SU-DHL-6 (cell line): Measurements from ENCODE around the gene MED29.

Experiments used
- EZH2phosphoT487 ChIP-seq: fragments of 200-600 bp; sonication (generic), shearing (Covaris generic); conservative IDR thresholded peaks from 2 replicates; pipeline ENCODE4 v1.6.1; 2018; ENCODE audit warnings: mild to moderate bottlenecking, antibody characterized with exemption, low read length, moderate library complexity, mixed read lengths
- TF ChIP-seq, protein P1 (sequence below): fragments of 200-600 bp; sonication (generic); IDR thresholded peaks from one replicate; pipeline ENCODE4 v1.5.1; 2017; ENCODE audit warnings: antibody characterized with exemption, mild to moderate bottlenecking, low read length, moderate library complexity; ENCODE audit not compliant: insufficient read depth, poor library complexity, severe bottlenecking

GRCh38 chr19:39351537-39352064 is 39.6 kb upstream of the MED29 start:
- TF ChIP-seq, protein P1, sequence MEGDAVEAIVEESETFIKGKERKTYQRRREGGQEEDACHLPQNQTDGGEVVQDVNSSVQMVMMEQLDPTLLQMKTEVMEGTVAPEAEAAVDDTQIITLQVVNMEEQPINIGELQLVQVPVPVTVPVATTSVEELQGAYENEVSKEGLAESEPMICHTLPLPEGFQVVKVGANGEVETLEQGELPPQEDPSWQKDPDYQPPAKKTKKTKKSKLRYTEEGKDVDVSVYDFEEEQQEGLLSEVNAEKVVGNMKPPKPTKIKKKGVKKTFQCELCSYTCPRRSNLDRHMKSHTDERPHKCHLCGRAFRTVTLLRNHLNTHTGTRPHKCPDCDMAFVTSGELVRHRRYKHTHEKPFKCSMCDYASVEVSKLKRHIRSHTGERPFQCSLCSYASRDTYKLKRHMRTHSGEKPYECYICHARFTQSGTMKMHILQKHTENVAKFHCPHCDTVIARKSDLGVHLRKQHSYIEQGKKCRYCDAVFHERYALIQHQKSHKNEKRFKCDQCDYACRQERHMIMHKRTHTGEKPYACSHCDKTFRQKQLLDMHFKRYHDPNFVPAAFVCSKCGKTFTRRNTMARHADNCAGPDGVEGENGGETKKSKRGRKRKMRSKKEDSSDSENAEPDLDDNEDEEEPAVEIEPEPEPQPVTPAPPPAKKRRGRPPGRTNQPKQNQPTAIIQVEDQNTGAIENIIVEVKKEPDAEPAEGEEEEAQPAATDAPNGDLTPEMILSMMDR = no peak
- no peak for TF ChIP-seq EZH2phosphoT487
